ENCODE measurements around the gene WDR81.
"Not testable (repeated sequence)": the region's sequence is repeated elsewhere in the genome, so short reads cannot be mapped to it uniquely, and the experiment has no call there.

WDR81 gene

DNA sequence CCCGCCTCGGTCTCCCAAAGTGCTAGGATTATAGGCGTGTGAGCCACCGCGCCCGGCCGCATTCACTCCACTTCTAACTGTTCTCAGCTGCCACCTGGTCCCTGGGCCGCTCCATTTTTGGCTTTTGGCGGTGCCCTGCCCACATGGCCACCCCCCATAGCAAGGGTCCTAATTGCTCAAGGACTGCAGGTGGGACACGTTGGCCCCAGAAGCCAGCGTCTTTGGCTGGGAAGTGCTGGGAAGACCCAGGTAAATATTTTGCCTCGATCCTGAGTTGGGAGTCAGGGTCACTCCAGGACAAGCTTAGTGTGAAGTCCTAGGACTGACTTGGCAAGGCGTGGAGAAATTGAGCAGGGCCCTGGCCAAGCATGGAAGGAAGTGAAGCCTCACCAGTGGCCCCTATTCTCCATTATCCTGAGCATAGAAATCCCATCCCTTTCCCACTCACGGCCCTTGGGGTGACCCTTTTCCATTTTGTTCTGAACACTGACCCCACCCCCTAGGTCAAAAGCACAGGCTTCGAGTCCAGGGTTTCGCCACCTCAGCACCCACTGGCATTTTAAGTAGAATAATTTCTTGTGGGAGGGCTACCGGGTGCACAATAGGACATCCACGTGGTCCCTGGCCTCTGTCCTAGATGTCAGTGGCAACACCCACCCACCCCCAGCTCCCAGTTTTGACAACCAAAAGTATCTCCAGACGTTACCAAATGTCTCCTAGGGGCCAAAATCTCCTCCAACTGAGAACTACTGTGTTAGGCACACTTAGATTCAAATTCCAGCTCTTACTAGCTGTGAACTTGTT is 5.9 kb upstream of the WDR81 start:
- Histone ChIP-seq H3K36me3 (no peaks in the 10 kb centered on the region), H3K27ac (no peak overlapping the region), H3K27me3 (ENCODE audit: insufficient read depth, low read depth, severe bottlenecking) (no peaks in the 10 kb centered on the region)

GRCh38 chr17:1720856-1721386 is 3.6 kb upstream of the WDR81 start:
- Histone ChIP-seq H3K9me3 (ENCODE audit: severe bottlenecking) (no peaks in the 10 kb centered on the region), H3K27me3 (ENCODE audit: insufficient read depth, low read depth, severe bottlenecking) (no peaks in the 10 kb centered on the region), H3K36me3 (no peaks in the 10 kb centered on the region), H3K4me3 (ENCODE audit: low read depth, low read length) (peak overlapping the region; percentile 17; the same call in 1 of the 2 replicates), H3K27ac (no peak overlapping the region)
- TF ChIP-seq CTCF (IDR thresholded peaks at IDR 0.05; ENCODE audit: low read depth, low read length): peak; percentile 96
- DNase-seq: peak; percentile 69

More for the DNA sequence above, 5.9 kb upstream of the WDR81 start:
- Histone ChIP-seq H3K9me3 (ENCODE audit: severe bottlenecking) (no peaks in the 10 kb centered on the region), H3K4me3 (ENCODE audit: low read depth, low read length) (no peak overlapping the region)
- DNase-seq: no peak
- TF ChIP-seq CTCF (IDR thresholded peaks at IDR 0.05; ENCODE audit: low read depth, low read length): no peak

DNA sequence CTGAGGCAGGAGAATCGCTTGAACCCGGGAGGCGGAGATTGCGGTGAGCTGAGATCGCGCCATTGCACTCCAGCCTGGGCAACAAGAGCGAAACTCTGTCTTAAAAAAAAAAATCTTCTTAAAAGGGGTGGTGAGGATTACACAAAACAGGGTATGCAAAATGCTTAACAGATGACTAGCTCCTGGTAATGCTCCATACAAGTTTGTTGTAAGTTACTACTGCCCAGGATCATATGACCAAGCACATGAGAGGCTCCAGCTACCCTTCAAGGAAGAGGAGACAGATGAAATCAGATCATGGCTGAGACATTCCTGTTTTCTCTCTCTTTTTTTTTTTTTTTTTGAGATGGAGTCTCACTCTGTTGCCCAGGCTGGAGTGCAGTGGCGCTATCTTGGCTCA is 2.5 kb upstream of the WDR81 start:
- H3K27ac ChIP-seq, DNase-seq: not testable (repeated sequence)

DNA sequence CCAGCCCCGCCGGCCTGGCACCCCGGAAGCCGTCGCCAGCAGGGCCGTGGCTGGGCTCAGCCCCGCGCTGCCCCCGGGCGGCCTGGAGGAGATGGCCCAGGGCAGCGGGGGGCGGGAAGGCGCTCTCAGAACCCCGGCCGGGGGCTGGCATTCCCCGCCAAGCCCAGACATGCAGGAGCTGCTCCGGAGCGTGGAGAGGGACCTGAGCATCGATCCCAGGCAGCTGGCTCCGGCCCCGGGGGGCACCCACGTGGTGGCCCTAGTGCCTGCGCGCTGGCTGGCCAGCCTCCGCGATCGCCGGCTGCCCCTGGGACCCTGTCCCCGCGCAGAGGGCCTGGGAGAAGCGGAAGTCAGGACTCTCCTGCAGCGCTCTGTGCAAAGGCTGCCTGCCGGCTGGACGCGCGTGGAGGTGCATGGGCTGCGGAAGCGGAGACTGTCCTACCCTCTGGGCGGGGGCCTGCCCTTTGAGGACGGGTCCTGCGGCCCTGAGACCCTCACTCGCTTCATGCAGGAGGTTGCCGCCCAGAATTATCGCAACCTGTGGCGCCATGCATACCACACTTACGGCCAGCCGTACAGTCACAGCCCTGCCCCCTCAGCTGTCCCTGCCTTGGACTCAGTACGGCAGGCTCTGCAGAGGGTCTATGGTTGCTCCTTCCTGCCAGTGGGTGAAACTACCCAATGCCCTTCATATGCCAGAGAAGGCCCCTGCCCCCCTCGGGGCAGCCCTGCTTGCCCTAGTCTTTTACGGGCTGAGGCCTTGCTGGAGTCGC is 551 bp downstream of the WDR81 start:
- H3K36me3 ChIP-seq: peaks cover 16% of the 10 kb centered on the region
- peak overlapping the region; percentile 67 for H3K4me3 ChIP-seq (ENCODE audit: low read depth, low read length)
- no peaks in the 10 kb centered on the region for H3K27me3 ChIP-seq (ENCODE audit: insufficient read depth, low read depth, severe bottlenecking)
- no peak for TF ChIP-seq CTCF (IDR thresholded peaks at IDR 0.05; ENCODE audit: low read depth, low read length)
- H3K27ac ChIP-seq: peak overlapping the region; percentile 60
- H3K9me3 ChIP-seq (ENCODE audit: severe bottlenecking): no peaks in the 10 kb centered on the region
- peak; percentile 43 for DNase-seq

More for the DNA sequence above, 2.5 kb upstream of the WDR81 start:
- not testable (repeated sequence) for H3K4me3 ChIP-seq (ENCODE audit: low read depth, low read length); H3K27me3 ChIP-seq (ENCODE audit: insufficient read depth, low read depth, severe bottlenecking); H3K36me3 ChIP-seq; H3K9me3 ChIP-seq (ENCODE audit: severe bottlenecking)

- DNase-seq: no peak
- H3K27ac ChIP-seq: no peak overlapping the region
- H3K36me3 ChIP-seq: peaks cover 17% of the 10 kb centered on the region
- no peaks in the 10 kb centered on the region for H3K9me3 ChIP-seq (ENCODE audit: severe bottlenecking)
- TF ChIP-seq CTCF (IDR thresholded peaks at IDR 0.05; ENCODE audit: low read depth, low read length): no peak
- no peaks in the 10 kb centered on the region for H3K27me3 ChIP-seq (ENCODE audit: insufficient read depth, low read depth, severe bottlenecking)
- H3K4me3 ChIP-seq (ENCODE audit: low read depth, low read length): no peak overlapping the region
Measured at GRCh38 chr17:1725642-1726511, 1.4 kb downstream of the WDR81 start.

Measured in WERI-Rb-1 (cell line).